ENCODE results near the gene C22orf39. TPM values are rescaled to one million over a fixed set of nuclear protein-coding genes. Genes with fewer than 3 reads are reported as not detected.

C22orf39 gene
- polyA plus RNA-seq, 1 of the 3 experiments (the other 2 are of a cell fraction) = 17.7 TPM

DNA sequence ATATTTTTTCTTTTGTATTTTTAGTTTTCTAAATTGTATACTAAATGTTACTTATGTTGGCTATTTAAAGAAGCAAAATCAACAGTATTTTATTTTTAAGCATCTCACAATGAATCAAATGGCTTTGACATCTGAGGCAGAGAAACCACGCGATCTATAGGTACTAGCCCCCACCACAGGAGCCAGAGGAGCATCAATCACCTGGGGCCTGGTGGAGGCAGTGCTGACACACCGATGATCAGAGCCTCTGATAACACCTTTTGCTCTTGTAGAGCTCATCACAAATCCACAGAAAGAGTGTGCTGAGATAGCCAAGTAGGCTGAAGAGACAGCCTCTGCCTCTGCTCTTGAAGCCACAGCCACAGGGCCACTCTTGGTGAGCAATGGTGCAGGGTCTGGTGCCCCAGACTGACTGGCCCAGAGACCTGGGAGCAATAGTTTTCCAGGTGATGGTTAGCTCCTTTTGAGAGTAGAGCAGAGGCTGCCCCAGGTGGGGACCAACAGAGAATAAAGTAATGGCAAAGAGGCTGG, 41.2 kb downstream of the C22orf39 start:
- 85% methylated on average over 3 of the region's 3 CpGs for WGBS (ENCODE audit: low lambda C conversion rate)
- Histone ChIP-seq H3K4me3 (ENCODE audit: low read depth in 2 of 2, low read length in 1 of 2) (no peak overlapping the region), H4K20me1 (ENCODE audit: insufficient read depth) (no peaks in the 10 kb centered on the region), H3K27ac (ENCODE audit: low read depth in 2 of 2, low read length in 1 of 2) (peak overlapping the region in 1 of 2 experiments; percentile 95; a peak in 2 of 4 replicates), H3F3A (replicated peaks; ENCODE audit: insufficient read depth) (peaks cover 4% of the 10 kb centered on the region), H3K4me1 (ENCODE audit: control insufficient read depth in 1 of 2, insufficient read depth in 2 of 2, low read depth in 1 of 2, low read length in 1 of 2) (peaks cover 0 to 30% of the 10 kb centered on the region in 2 experiments; a peak in 2 of 4 replicates), H3K4me2 (no peak overlapping the region), H2AFZ (ENCODE audit: low read depth) (no peak overlapping the region), H3K27me3 (ENCODE audit: insufficient read depth) (no peaks in the 10 kb centered on the region), H3K9me2 (no peaks in the 10 kb centered on the region), H3K79me2 (ENCODE audit: insufficient read depth) (peaks cover 13% of the 10 kb centered on the region; the same call in 1 of the 2 replicates), H3K36me3 (replicated peaks in 1 of 2; ENCODE audit: control insufficient read depth in 1 of 2, insufficient read depth in 2 of 2, low read length in 1 of 2) (peaks cover 35 to 49% of the 10 kb centered on the region in 2 experiments), H3K9ac (no peak overlapping the region), H3K9me3 (no peaks in the 10 kb centered on the region)
- TF ChIP-seq GATA2 (CRISPR knock-in tag; IDR thresholded peaks at IDR 0.05) = peak; percentile 54; the same call in 1 of the 2 replicates
- TF ChIP-seq FOXM1 (IDR thresholded peaks at IDR 0.05; ENCODE audit: low read depth) = no peak
- no peak for TF ChIP-seq RFX5 (IDR thresholded peaks at IDR 0.05; ENCODE audit: low read length)
- TF ChIP-seq SIN3A (IDR thresholded peaks at IDR 0.05; ENCODE audit: borderline replicate concordance, low read depth, low read length) = no peak
- TF ChIP-seq PBX3 (IDR thresholded peaks at IDR 0.05) = no peak
- TF ChIP-seq CTCF (IDR thresholded peaks at IDR 0.05) = no peak
- peak; percentile 23; the same call in 1 of the 2 replicates for TF ChIP-seq RAD21 (IDR thresholded peaks at IDR 0.05; ENCODE audit: low read length)
- TF ChIP-seq FOXJ3 (CRISPR knock-in tag; IDR thresholded peaks at IDR 0.05) = no peak
- TF ChIP-seq USF2 (IDR thresholded peaks at IDR 0.05; ENCODE audit: borderline replicate concordance, low read depth, low read length) = no peak
- no peak for TF ChIP-seq FOSL2 (IDR thresholded peaks at IDR 0.05; ENCODE audit: borderline replicate concordance, low read depth)
- TF ChIP-seq EP300 (IDR thresholded peaks at IDR 0.05; ENCODE audit: borderline replicate concordance in 1 of 2, low read depth in 1 of 2, low read length in 1 of 2) = no peak
- no peak for TF ChIP-seq MEF2A (IDR thresholded peaks at IDR 0.05; ENCODE audit: borderline replicate concordance, low read depth)
- ChIA-PET POLR2A (no interaction called here), CTCF (interaction anchor here (1.1 to 2.0 kb wide), 4 partner anchors 11 to 228 kb away, joined by 3 to 10 read pairs (median 5); partner anchors contain the start of gene SLC25A1)
- no peak for DNase-seq

DNA sequence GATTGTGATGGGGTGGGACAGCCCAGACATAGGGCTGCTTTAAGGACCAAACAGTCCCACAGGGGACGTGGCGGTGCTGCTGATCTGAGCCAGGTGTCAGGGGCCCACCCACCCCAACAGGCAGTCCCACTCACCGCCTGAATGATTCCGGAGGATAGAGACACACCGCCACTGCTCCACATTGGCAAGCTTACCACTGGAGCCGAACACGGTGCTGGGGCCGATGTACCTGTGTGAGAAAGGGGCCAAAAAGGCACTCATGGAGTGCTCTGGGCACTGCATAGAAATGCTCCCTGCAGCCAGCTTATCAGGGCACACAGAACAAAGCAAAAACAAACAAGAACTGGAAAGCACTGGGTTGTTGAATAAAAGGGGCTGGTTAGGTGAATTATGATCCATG, 41.9 kb downstream of the C22orf39 start:
- H4K20me1 ChIP-seq (ENCODE audit: insufficient read depth) = no peaks in the 10 kb centered on the region
- WGBS (ENCODE audit: low lambda C conversion rate) = 92% methylated on average over 6 of the region's 8 CpGs
- POLR2A ChIA-PET = no interaction called here
- no peak for TF ChIP-seq MAX (IDR thresholded peaks at IDR 0.05; ENCODE audit: low read depth)
- no peak for TF ChIP-seq PBX3 (IDR thresholded peaks at IDR 0.05)
- no peak for TF ChIP-seq NRF1 (IDR thresholded peaks at IDR 0.05; ENCODE audit: low read depth, low read length)
- no peak for TF ChIP-seq CHD2 (IDR thresholded peaks at IDR 0.05; ENCODE audit: low read length, partially characterized antibody)
- TF ChIP-seq POLR2AphosphoS5 (IDR thresholded peaks at IDR 0.05; ENCODE audit: low read depth, low read length) = no peak
- TF ChIP-seq CTCF (IDR thresholded peaks at IDR 0.05) = no peak

More for the DNA sequence above, 41.9 kb downstream of the C22orf39 start:
- Histone ChIP-seq H3K4me2 (no peak overlapping the region), H3K9me3 (no peaks in the 10 kb centered on the region), H3K4me3 (ENCODE audit: low read depth in 2 of 2, low read length in 1 of 2) (no peak overlapping the region), H3K27ac (ENCODE audit: low read depth in 2 of 2, low read length in 1 of 2) (no peak overlapping the region; a peak in 1 of 4 replicates), H2AFZ (ENCODE audit: low read depth) (no peak overlapping the region), H3K4me1 (ENCODE audit: control insufficient read depth in 1 of 2, insufficient read depth in 2 of 2, low read depth in 1 of 2, low read length in 1 of 2) (peaks cover 0 to 28% of the 10 kb centered on the region in 2 experiments; a peak in 2 of 4 replicates), H3K9ac (no peak overlapping the region), H3K9me2 (no peaks in the 10 kb centered on the region), H3K36me3 (replicated peaks in 1 of 2; ENCODE audit: control insufficient read depth in 1 of 2, insufficient read depth in 2 of 2, low read length in 1 of 2) (peaks cover 34 to 49% of the 10 kb centered on the region in 2 experiments), H3K79me2 (ENCODE audit: insufficient read depth) (peaks cover 6% of the 10 kb centered on the region; the same call in 1 of the 2 replicates), H3F3A (replicated peaks; ENCODE audit: insufficient read depth) (peaks cover 4% of the 10 kb centered on the region), H3K27me3 (ENCODE audit: insufficient read depth) (no peaks in the 10 kb centered on the region)
- DNase-seq = no peak
- CTCF ChIA-PET = interaction anchor here (1.5 to 1.9 kb wide), 2 partner anchors 151 to 224 kb away, joined by 3 to 10 read pairs; no protein-coding TSS in a partner anchor

Measured in SK-N-SH (cell line).